Measurements from ENCODE around the gene LY6G5C.

DNA sequence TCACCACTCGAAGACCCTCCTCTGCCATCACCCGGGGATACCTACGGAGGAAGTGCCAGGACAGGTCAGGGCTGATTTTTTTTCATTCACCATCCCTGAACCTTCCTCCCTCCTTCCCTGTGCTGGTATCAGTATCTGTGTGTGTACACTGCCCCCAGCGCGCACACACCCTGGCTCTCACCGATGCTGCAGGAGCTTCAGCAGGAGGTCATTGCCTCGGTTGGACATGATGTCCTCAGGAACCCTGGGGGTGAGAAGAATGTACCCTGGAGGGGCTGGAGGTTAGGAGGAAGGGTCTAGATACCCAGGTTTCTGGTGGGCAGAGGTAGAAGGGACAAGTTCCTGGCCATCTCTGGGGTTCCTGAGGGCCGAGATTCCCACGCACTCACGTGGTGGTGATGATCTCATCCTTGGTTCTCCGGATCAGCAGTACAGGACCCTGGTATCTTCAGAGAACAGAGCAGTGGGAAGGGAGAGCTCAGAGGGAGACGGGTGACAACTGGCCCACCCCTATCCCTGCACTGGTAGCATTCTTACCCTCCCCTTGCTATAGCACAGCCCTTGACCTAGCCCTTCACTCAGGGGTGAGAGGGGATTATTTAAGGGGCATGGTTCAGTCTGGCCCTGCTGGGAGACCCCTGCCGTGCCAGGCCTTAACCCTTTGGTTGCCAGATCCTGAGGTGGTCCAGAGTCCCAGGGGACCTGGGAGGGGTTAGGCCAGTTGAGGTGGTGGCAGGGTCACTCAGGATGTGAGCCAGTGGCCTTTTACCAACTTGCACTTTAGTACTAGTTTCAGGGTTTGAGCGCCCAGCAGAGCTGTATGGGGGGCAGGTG is 7.2 kb upstream of the LY6G5C start:
- TF ChIP-seq, protein P1, sequence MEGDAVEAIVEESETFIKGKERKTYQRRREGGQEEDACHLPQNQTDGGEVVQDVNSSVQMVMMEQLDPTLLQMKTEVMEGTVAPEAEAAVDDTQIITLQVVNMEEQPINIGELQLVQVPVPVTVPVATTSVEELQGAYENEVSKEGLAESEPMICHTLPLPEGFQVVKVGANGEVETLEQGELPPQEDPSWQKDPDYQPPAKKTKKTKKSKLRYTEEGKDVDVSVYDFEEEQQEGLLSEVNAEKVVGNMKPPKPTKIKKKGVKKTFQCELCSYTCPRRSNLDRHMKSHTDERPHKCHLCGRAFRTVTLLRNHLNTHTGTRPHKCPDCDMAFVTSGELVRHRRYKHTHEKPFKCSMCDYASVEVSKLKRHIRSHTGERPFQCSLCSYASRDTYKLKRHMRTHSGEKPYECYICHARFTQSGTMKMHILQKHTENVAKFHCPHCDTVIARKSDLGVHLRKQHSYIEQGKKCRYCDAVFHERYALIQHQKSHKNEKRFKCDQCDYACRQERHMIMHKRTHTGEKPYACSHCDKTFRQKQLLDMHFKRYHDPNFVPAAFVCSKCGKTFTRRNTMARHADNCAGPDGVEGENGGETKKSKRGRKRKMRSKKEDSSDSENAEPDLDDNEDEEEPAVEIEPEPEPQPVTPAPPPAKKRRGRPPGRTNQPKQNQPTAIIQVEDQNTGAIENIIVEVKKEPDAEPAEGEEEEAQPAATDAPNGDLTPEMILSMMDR (IDR thresholded peaks at IDR 0.05; ENCODE audit: low read depth, low read length, missing input control) = no peak
- TF ChIP-seq, protein P2, sequence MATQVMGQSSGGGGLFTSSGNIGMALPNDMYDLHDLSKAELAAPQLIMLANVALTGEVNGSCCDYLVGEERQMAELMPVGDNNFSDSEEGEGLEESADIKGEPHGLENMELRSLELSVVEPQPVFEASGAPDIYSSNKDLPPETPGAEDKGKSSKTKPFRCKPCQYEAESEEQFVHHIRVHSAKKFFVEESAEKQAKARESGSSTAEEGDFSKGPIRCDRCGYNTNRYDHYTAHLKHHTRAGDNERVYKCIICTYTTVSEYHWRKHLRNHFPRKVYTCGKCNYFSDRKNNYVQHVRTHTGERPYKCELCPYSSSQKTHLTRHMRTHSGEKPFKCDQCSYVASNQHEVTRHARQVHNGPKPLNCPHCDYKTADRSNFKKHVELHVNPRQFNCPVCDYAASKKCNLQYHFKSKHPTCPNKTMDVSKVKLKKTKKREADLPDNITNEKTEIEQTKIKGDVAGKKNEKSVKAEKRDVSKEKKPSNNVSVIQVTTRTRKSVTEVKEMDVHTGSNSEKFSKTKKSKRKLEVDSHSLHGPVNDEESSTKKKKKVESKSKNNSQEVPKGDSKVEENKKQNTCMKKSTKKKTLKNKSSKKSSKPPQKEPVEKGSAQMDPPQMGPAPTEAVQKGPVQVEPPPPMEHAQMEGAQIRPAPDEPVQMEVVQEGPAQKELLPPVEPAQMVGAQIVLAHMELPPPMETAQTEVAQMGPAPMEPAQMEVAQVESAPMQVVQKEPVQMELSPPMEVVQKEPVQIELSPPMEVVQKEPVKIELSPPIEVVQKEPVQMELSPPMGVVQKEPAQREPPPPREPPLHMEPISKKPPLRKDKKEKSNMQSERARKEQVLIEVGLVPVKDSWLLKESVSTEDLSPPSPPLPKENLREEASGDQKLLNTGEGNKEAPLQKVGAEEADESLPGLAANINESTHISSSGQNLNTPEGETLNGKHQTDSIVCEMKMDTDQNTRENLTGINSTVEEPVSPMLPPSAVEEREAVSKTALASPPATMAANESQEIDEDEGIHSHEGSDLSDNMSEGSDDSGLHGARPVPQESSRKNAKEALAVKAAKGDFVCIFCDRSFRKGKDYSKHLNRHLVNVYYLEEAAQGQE (IDR thresholded peaks at IDR 0.05) = no peak

Data from liver (tissue), 2 donors.